CD14-positive monocyte (primary cell): Measurements from ENCODE around the gene LCE1E. TPM values are rescaled to one million over a fixed set of nuclear protein-coding genes. Genes with fewer than 3 reads are reported as not detected.
A peak's percentile ranks its signal among the peaks of the same experiment; 100 is the strongest.

Source experiments
- DNase-seq, 3 donors: peaks; one replicate each; pipeline ENCODE4 v3.0.0-alpha.2; 2011 to 2022
- H2AFZ ChIP-seq: 2 replicates; pipeline ENCODE4 v1.6.0; 2012; ENCODE audit warnings: mild to moderate bottlenecking, low read depth, low read length, inconsistent platforms; ENCODE audit not compliant: insufficient read depth, poor library complexity, severe bottlenecking
- H3K27ac ChIP-seq, 2 donors: 1 replicate in 1 of 2; 2 replicates in 1 of 2; pipeline ENCODE4 v1.5.1; 2012 to 2013; ENCODE audit warnings: low read length in 2 of 2, control low read depth in 1 of 2, inconsistent platforms in 1 of 2, low read depth in 1 of 2, mild to moderate bottlenecking in 1 of 2
- H3K27me3 ChIP-seq, 2 donors: one replicate each; pipeline versions ENCODE4 v1.6.0 to v1.6.1; 2011 to 2013; ENCODE audit warnings: low read length in 2 of 2; ENCODE audit not compliant: control insufficient read depth in 2 of 2, insufficient read depth in 2 of 2
- H3K36me3 ChIP-seq, 2 donors: replicated peaks in 1 of 2; 1 replicate in 1 of 2; 2 replicates in 1 of 2; pipeline versions ENCODE4 v1.5.1 to v1.6.1; 2012 to 2013; ENCODE audit warnings: low read length in 2 of 2, control low read depth in 1 of 2, inconsistent platforms in 1 of 2, mild to moderate bottlenecking in 1 of 2; ENCODE audit not compliant: insufficient read depth in 2 of 2, control insufficient read depth in 1 of 2
- H3K4me1 ChIP-seq, 2 donors: 1 replicate in 1 of 2; 2 replicates in 1 of 2; pipeline versions ENCODE4 v1.5.1 to v1.6.1; 2012 to 2013; ENCODE audit warnings: low read length in 2 of 2, control low read depth in 1 of 2, inconsistent platforms in 1 of 2, mild to moderate bottlenecking in 1 of 2, moderate library complexity in 1 of 2; ENCODE audit not compliant: insufficient read depth in 2 of 2, control insufficient read depth in 1 of 2
- H3K4me2 ChIP-seq: replicated peaks from 2 replicates; pipeline ENCODE3; 2012; ENCODE audit warnings: low read length, moderate library complexity, mild to moderate bottlenecking; ENCODE audit not compliant: poor library complexity, severe bottlenecking; ENCODE audit errors: extremely low read depth
- H3K4me3 ChIP-seq, 3 experiments: fragments of 200-600 bp in 1 of 3; sonication (generic) in 1 of 3; replicated peaks in 1 of 3; 1 replicate in 2 of 3; 2 replicates in 1 of 3; pipeline ENCODE4 v1.5.1; 2011 to 2013; ENCODE audit warnings: low read length in 3 of 3, mild to moderate bottlenecking in 3 of 3, control low read depth in 2 of 3, low read depth in 2 of 3, inconsistent platforms in 1 of 3, moderate library complexity in 1 of 3
- H3K79me2 ChIP-seq: 2 replicates; pipeline ENCODE4 v1.6.0; 2012; ENCODE audit warnings: mild to moderate bottlenecking, control low read depth, inconsistent platforms, low read length, moderate library complexity; ENCODE audit not compliant: insufficient read depth
- H3K9ac ChIP-seq: 2 replicates; pipeline ENCODE4 v1.6.0; 2017; ENCODE audit warnings: low read length, mild to moderate bottlenecking; ENCODE audit not compliant: insufficient read depth, poor library complexity, severe bottlenecking
- H3K9me3 ChIP-seq, 2 donors: replicated peaks in 1 of 2; 1 replicate in 1 of 2; 2 replicates in 1 of 2; pipeline versions ENCODE4 v1.5.1 to v1.6.1; 2012 to 2013; ENCODE audit warnings: low read length in 2 of 2, control low read depth in 1 of 2; ENCODE audit not compliant: control insufficient read depth in 1 of 2, insufficient read depth in 1 of 2
- H4K20me1 ChIP-seq: 2 replicates; pipeline ENCODE4 v1.6.0; 2012; ENCODE audit warnings: mild to moderate bottlenecking, low read length, control low read depth, moderate library complexity; ENCODE audit not compliant: insufficient read depth
- H3K27ac Mint-ChIP-seq, 7 donors: one replicate each; pipeline ENCODE4 v1.8.0; 2020; ENCODE audit warnings: mild to moderate bottlenecking in 7 of 7, mixed read lengths in 7 of 7, moderate library complexity in 6 of 7, inconsistent platforms in 2 of 7
- H3K27me3 Mint-ChIP-seq, 3 donors: one replicate each; pipeline ENCODE4 v1.8.0; 2021 to 2022; ENCODE audit warnings: low read depth in 3 of 3, mild to moderate bottlenecking in 3 of 3, mixed read lengths in 3 of 3, moderate library complexity in 3 of 3, inconsistent platforms in 1 of 3
- H3K36me3 Mint-ChIP-seq, 2 donors: one replicate each; pipeline ENCODE4 v1.8.0; 2020; ENCODE audit warnings: mixed read lengths in 2 of 2, inconsistent platforms in 1 of 2, mild to moderate bottlenecking in 1 of 2
- H3K4me1 Mint-ChIP-seq: one replicate; pipeline ENCODE4 v1.8.0; 2020; ENCODE audit warnings: mild to moderate bottlenecking, mixed read lengths
- H3K4me3 Mint-ChIP-seq, 2 donors: one replicate each; pipeline ENCODE4 v1.8.0; 2020; ENCODE audit warnings: mild to moderate bottlenecking in 2 of 2, mixed read lengths in 2 of 2, moderate library complexity in 1 of 2
- H3K9me3 Mint-ChIP-seq, 7 donors: one replicate each; pipeline ENCODE4 v1.8.0; 2020 to 2022; ENCODE audit warnings: mixed read lengths in 7 of 7, mild to moderate bottlenecking in 6 of 7, moderate library complexity in 6 of 7, inconsistent platforms in 2 of 7
- CTCF ChIP-seq: fragments of 200-600 bp; IDR thresholded peaks from one replicate; pipeline ENCODE4 v1.8.0; 2022; ENCODE audit warnings: antibody characterized with exemption, mild to moderate bottlenecking
- WGBS: methylation state at CpG from one replicate; pipeline ENCODE4 v1.1.5; 2013; ENCODE audit warnings: missing lambda C conversion rate; ENCODE audit not compliant: insufficient coverage; 5-methylcytosine and 5-hydroxymethylcytosine counted together
- intact Hi-C, 2 donors: fragments of 100-400 bp; cut with micrococcal nuclease; formaldehyde crosslinking; loops; one replicate each; pipeline versions ENCODE4 v1.15.0 to v1.15.1; 2023
- polyA plus RNA-seq, 3 donors: library from polyadenylated mRNA; depleted of rRNA in 1 of 3; unstranded in 2 of 3; stranded (reverse) in 1 of 3; fragments of 300-500 nt in 2 of 3; fragments of >200 nt in 1 of 3; fragmentation: Illumina TruSeq in 2 of 3; gene quantifications; 1 replicate in 2 of 3; 2 replicates in 1 of 3; pipeline ENCODE4 v1.2.3, GENCODE V29; 2012 to 2021

LCE1E gene
- polyA plus RNA-seq, 3 donors: not detected

- no peak overlapping the region for H3K27ac ChIP-seq
- no peaks in the 10 kb centered on the region for H3K9me3 ChIP-seq
- intact Hi-C loops: no loop called here
- no peaks in the 10 kb centered on the region for H3K27me3 ChIP-seq
- no peaks in the 10 kb centered on the region for H4K20me1 ChIP-seq
- Mint-ChIP-seq H3K4me1 (peaks cover 6% of the 10 kb centered on the region), H3K9me3 (peaks cover 0 to 3% (median 2%) of the 10 kb centered on the region in 7 donors), H3K27me3 (peaks cover 2 to 11% (median 5%) of the 10 kb centered on the region in 3 donors), H3K4me3 (no peak overlapping the region), H3K36me3 (no peaks in the 10 kb centered on the region), H3K27ac (no peak overlapping the region)
- no peak for TF ChIP-seq CTCF
- no peak overlapping the region for H3K4me2 ChIP-seq
- no peaks in the 10 kb centered on the region for H3K79me2 ChIP-seq
- peaks cover 0 to 4% of the 10 kb centered on the region in 2 donors for H3K4me1 ChIP-seq
- H3K36me3 ChIP-seq: no peaks in the 10 kb centered on the region
- no peak overlapping the region for H2AFZ ChIP-seq
- no peak overlapping the region for H3K4me3 ChIP-seq
- no peak overlapping the region for H3K9ac ChIP-seq
- DNase-seq: no peak
These were observed 38.9 kb downstream of the LCE1E start for GRCh38 chr1:152824964-152825363.

GRCh38 chr1:152827173-152827572, 41.1 kb downstream of the LCE1E start, which contains the start of gene LCE1A:
Gene LCE1A (plus strand): TSS chr1:152827473. CDS start chr1:152827473, 0 bp downstream.
- 83% methylated on average over 2 of the region's 2 CpGs for WGBS
- no peak within 1 kb of the TSS for H3K27ac ChIP-seq
- no peak within 1 kb of the TSS for H3K4me3 ChIP-seq

More at GRCh38 chr1:152827173-152827572, 41.1 kb downstream of the LCE1E start, which contains the start of gene LCE1A:
- Histone ChIP-seq H3K79me2 (no peaks in the 10 kb centered on the region), H3K4me2 (no peak within 1 kb of the TSS), H3K27me3 (no peaks in the 10 kb centered on the region), H3K9me3 (no peaks in the 10 kb centered on the region), H3K9ac (no peak within 1 kb of the TSS), H2AFZ (no peak within 1 kb of the TSS), H4K20me1 (no peaks in the 10 kb centered on the region), H3K36me3 (no peaks in the 10 kb centered on the region), H3K4me1 (no peaks in the 10 kb centered on the region)
- H3K27ac Mint-ChIP-seq: no peak within 1 kb of the TSS
- peaks cover 5 to 11% (median 6%) of the 10 kb centered on the region in 3 donors for H3K27me3 Mint-ChIP-seq
- H3K4me1 Mint-ChIP-seq: no peaks in the 10 kb centered on the region
- intact Hi-C loops: no loop called here
- no peak for TF ChIP-seq CTCF
- no peaks in the 10 kb centered on the region for H3K36me3 Mint-ChIP-seq
- DNase-seq: no peak
- peaks cover 0 to 10% (median 5%) of the 10 kb centered on the region in 7 donors for H3K9me3 Mint-ChIP-seq
- peak within 1 kb of the TSS; percentile 21 to 39 for H3K4me3 Mint-ChIP-seq
